Mesangial cell (primary cell): ENCODE data around the gene ZNF831. TPM values are rescaled to one million over a fixed set of nuclear protein-coding genes. Genes with fewer than 3 reads are reported as not detected.

Experiments
- total RNA-seq: library from RNA; depleted of rRNA; stranded (reverse); fragments of >200 nt; gene quantifications from 2 replicates; pipeline ENCODE4 v1.2.3, GENCODE V29; 2015

The ZNF831 gene
- not detected in 2 replicates for total RNA-seq

DNA sequence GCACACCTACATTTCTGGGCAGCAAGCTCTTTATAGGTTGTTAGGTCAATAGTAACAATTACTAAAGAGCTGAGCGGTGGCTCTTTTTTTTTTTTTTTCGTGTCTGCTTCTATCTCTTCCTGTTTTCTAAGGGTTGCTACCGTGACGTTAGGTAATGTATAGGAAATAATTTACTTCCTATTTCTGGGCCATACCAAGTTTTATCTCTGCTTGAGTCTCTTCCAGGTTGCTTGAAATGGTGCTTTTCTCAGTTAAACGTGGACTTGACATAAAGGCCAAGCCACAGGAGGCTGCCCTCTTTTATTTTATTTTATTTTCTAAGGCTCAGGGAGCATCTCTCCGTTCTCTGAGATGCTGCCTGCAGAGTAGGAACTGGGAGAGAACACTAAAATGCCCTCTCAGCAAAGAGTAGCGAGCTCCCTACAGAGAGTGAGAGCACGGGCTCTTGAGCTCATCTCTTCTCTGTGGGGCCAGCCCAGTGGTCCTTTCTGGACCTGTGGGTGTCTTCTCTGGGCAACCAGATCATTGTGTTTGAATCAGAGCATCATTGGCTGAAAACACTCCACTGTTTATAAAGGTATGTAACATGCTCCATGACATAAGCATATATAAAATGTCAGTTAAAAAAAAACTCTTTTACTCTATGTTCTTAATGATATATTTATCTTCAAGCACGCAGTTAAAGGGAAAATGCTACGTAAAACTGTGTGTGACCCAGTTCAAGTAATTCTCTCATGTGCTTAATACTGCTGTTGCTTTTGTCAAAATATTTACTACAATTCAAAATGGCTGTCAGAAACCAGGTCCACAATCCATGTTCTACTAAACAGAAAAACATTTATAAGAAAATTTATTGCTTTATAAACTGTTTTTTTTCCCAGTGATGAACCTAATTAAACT is at the start of gene ZNF831:
TSS of gene ZNF831 (plus strand) at position 191 of the 900 bp plus-strand sequence. CDS start 27,199 bp downstream, outside the sequence.

DNA sequence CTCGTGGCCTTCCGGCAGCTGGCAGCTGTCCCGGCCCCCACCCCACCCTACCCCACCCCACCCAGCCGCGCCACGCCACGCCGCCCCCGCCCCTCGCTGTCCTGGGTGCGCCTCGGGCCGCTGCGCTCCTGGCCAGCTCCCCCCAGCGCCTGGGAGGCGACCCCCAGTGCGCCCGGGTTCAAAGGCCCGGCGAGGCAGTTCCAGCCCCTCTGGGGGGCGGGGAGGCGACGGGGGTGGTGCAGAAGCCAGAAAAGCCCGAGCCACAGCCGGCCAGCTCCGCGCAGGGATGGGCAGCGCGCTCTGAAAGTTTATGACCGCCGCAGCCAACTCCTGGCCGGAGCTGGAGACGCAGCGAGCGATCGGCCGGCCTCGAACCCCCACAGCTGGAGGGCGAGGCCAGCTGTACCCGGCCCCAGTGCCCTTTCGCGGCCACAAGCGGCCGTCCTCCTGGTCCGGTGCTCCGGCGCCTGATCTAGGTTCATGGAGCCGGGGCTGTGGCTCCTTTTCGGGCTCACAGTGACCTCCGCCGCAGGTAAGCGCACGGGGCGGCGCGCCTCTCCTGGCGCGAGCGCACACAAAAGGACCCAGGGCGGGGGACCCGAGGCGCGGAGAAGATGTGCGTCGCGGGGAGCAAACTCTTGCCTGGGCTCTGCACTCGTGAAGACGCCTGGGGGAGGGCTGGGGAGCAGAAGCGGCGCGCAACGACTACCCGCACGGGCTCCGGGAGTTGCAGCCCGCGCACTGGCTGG is 136.9 kb downstream of the ZNF831 start, which contains the start of gene EDN3:
TSS of gene EDN3 (plus strand) at position 279 of the 749 bp plus-strand sequence. CDS start at position 481, 202 bp downstream.

Other genes with a start within 250 kb of the ZNF831 start
- gene NELFCD, start 182.6 kb upstream of the ZNF831 start, total RNA-seq: 53.7 and 72.8 TPM in 2 replicates
- gene CTSZ, start 156.6 kb upstream of the ZNF831 start, total RNA-seq: 127 and 197 TPM in 2 replicates
- gene TUBB1, start 144.4 kb upstream of the ZNF831 start, total RNA-seq: not detected in 2 replicates
- 15.5 and 16.9 TPM in 2 replicates for gene ATP5F1E, start 131.5 kb upstream of the ZNF831 start, total RNA-seq
- 27.1 and 36.5 TPM in 2 replicates for gene PRELID3B, start 121.0 kb upstream of the ZNF831 start, total RNA-seq
- not detected in 2 replicates for gene EDN3, start 136.8 kb downstream of the ZNF831 start, total RNA-seq